HepG2 (cell line): ENCODE measurements around the gene ARL11. TPM values are rescaled to one million over a fixed set of nuclear protein-coding genes. Genes with fewer than 3 reads are reported as not detected.

Source experiments
- ATAC-seq: fragments of 200-7000 bp; cut with Tn5 transposase; 3 replicates; pipeline ENCODE4 v1.9.1; 2020; ENCODE audit warnings: mild to moderate bottlenecking, moderate library complexity
- BruUV-seq: library from RNA; stranded (reverse); fragments of 400-500 nt; replicated peaks from 2 replicates; lab custom pipeline; 2021; lab: Mats Ljungman, UMichigan
- CTCF ChIA-PET: fragments of 300-600 bp; formaldehyde crosslinking; extraction: SDS; loops from one replicate; lab custom pipeline; 2021; ENCODE audit warnings: low total read pairs, inconsistent platforms, low intra/inter-chr PET ratio; lab: Yijun Ruan, JAX
- POLR2A ChIA-PET: fragments of 350-600 bp; sonication (Branson Sonifier 250); formaldehyde crosslinking; loops from one replicate; lab custom pipeline; 2020; ENCODE audit warnings: antibody characterized with exemption, inconsistent platforms; lab: Yijun Ruan, JAX
- DNase-seq: peaks from one replicate; pipeline ENCODE4 v3.0.0-alpha.2; 2015; ENCODE audit warnings: low spot score
- FAIRE-seq: peaks from 3 replicates; lab custom pipeline; 2011; peaks lifted over from hg19 to GRCh38; lab: Jason Lieb, UNC
- H2AFZ ChIP-seq: one replicate; pipeline ENCODE4 v1.6.1; 2011; ENCODE audit warnings: low read length, inconsistent platforms
- H3K27ac ChIP-seq: fragments of 300-600 bp; 3 replicates; pipeline ENCODE4 v1.8.0; 2011; ENCODE audit warnings: mixed run types, mild to moderate bottlenecking, mixed read lengths, low read length, inconsistent platforms; ENCODE audit not compliant: insufficient read depth; ENCODE audit errors: extremely low read length
- H3K27me3 ChIP-seq, 2 experiments: fragments of 200-600 bp in 1 of 2; 2 replicates in 1 of 2; 3 replicates in 1 of 2; pipeline versions ENCODE4 v1.6.0 to v1.8.0; 2011; ENCODE audit warnings: low read length in 2 of 2, mild to moderate bottlenecking in 2 of 2, moderate library complexity in 2 of 2, inconsistent platforms in 1 of 2; ENCODE audit not compliant: insufficient read depth in 2 of 2, control insufficient read depth in 1 of 2
- H3K36me3 ChIP-seq, 2 experiments: fragments of 200-600 bp in 1 of 2; replicated peaks in 1 of 2; 2 replicates in 1 of 2; 3 replicates in 1 of 2; pipeline versions ENCODE4 v1.5.1 to v1.8.0; 2011; ENCODE audit warnings: low read length in 2 of 2, inconsistent platforms in 1 of 2; ENCODE audit not compliant: insufficient read depth in 2 of 2, control insufficient read depth in 1 of 2
- H3K4me1 ChIP-seq: 2 replicates; pipeline ENCODE4 v1.5.1; 2012; ENCODE audit warnings: low read length, inconsistent platforms; ENCODE audit not compliant: insufficient read depth
- H3K4me2 ChIP-seq: 2 replicates; pipeline ENCODE4 v1.6.0; 2011; ENCODE audit warnings: low read depth, low read length, inconsistent platforms
- H3K4me3 ChIP-seq, 3 experiments: fragments of 200-600 bp in 1 of 3; sonication (generic), shearing (Covaris generic) in 1 of 3; replicated peaks in 1 of 3; 2 replicates each; pipeline ENCODE4 v1.5.1; 2011 to 2016; ENCODE audit warnings: low read length in 3 of 3, inconsistent platforms in 2 of 3, low read depth in 2 of 3, mild to moderate bottlenecking in 2 of 3, control low read depth in 1 of 3, mixed read lengths in 1 of 3; ENCODE audit not compliant: insufficient read depth in 1 of 3
- H3K79me2 ChIP-seq: one replicate; pipeline ENCODE4 v1.6.1; 2011; ENCODE audit warnings: low read length, inconsistent platforms; ENCODE audit not compliant: insufficient read depth
- H3K9ac ChIP-seq: 2 replicates; pipeline ENCODE4 v1.6.0; 2011; ENCODE audit warnings: mild to moderate bottlenecking, low read depth, low read length, inconsistent platforms; ENCODE audit not compliant: insufficient read depth
- H3K9me3 ChIP-seq: 2 replicates; pipeline ENCODE4 v1.5.1; 2012; ENCODE audit warnings: mild to moderate bottlenecking, low read length
- H4K20me1 ChIP-seq: 2 replicates; pipeline ENCODE4 v1.6.0; 2011; ENCODE audit warnings: inconsistent platforms, mild to moderate bottlenecking, low read length, moderate library complexity; ENCODE audit not compliant: insufficient read depth
- ATF2 ChIP-seq: sonication (generic); formaldehyde crosslinking; IDR thresholded peaks from 2 replicates; pipeline ENCODE4 v1.4.0; 2020; ENCODE audit warnings: missing genetic modification reagents
- ATF6 ChIP-seq: sonication (generic); formaldehyde crosslinking; conservative IDR thresholded peaks from 2 replicates; pipeline ENCODE4 v1.4.0; 2020; ENCODE audit warnings: missing genetic modification reagents
- KDM5A ChIP-seq: fragments of 200-600 bp; sonication (generic); IDR thresholded peaks from 2 replicates; pipeline ENCODE4 v1.7.0; 2018; ENCODE audit warnings: antibody characterized with exemption, mild to moderate bottlenecking, low read length, borderline replicate concordance
- PHB2 ChIP-seq: fragments of 450-650 bp; IDR thresholded peaks from 2 replicates; pipeline ENCODE4 v1.6.1; 2018; ENCODE audit not compliant: partially characterized antibody
- SMARCE1 ChIP-seq: fragments of 450-650 bp; IDR thresholded peaks from 2 replicates; pipeline ENCODE4 v1.6.1; 2017; ENCODE audit warnings: borderline replicate concordance
- ZBTB7B ChIP-seq: sonication (generic); formaldehyde crosslinking; IDR thresholded peaks from 2 replicates; pipeline ENCODE4 v1.4.0; 2020; ENCODE audit warnings: missing genetic modification reagents
- ZNF407 ChIP-seq: sonication (generic); formaldehyde crosslinking; IDR thresholded peaks from one replicate; pipeline ENCODE4 v1.5.1; 2020; ENCODE audit warnings: mild to moderate bottlenecking, missing genetic modification reagents; ENCODE audit errors: not compliant biosample characterization
- ZNF484 ChIP-seq: sonication (generic); formaldehyde crosslinking; IDR thresholded peaks from 2 replicates; pipeline ENCODE4 v1.5.1; 2020; ENCODE audit warnings: mild to moderate bottlenecking, low read depth, missing genetic modification reagents, borderline replicate concordance
- ZNF546 ChIP-seq: sonication (generic); formaldehyde crosslinking; conservative IDR thresholded peaks from 2 replicates; pipeline ENCODE4 v1.8.1; 2023; ENCODE audit warnings: mild to moderate bottlenecking, missing genetic modification reagents
- WGBS: methylation state at CpG from one replicate; pipeline ENCODE4 v1.1.6; 2017; ENCODE audit warnings: low lambda C conversion rate; 5-methylcytosine and 5-hydroxymethylcytosine counted together
- in situ Hi-C: cut with HindIII; loops from 2 replicates; pipeline ENCODE4 v1.10.0; 2017; ENCODE audit warnings: low pct_unique_long_range_greater_than_20kb; ENCODE audit not compliant: extremely low pct_ligation_motif_present
- intact Hi-C: fragments of 100-400 bp; cut with micrococcal nuclease; formaldehyde crosslinking; loops from one replicate; pipeline ENCODE4 v1.10.0; 2022; ENCODE audit not compliant: unreplicated experiment
- polyA plus RNA-seq, 8 experiments: library from polyadenylated mRNA; depleted of rRNA in 3 of 8; stranded (reverse) in 7 of 8; unstranded in 1 of 8; fragments of >200 nt; fragmentation: Illumina TruSeq in 4 of 8; extraction: Trizol in 4 of 8; gene quantifications; 2 replicates each; pipeline versions ENCODE4 v1.2.1 to v1.2.3, GENCODE V29; 2011 to 2016; ENCODE audit warnings: low read depth in 4 of 8, missing spikeins in 1 of 8, mixed read lengths in 1 of 8; ENCODE audit not compliant: insufficient read depth in 1 of 8
- total RNA-seq, 5 experiments: library from RNA; depleted of rRNA; stranded (reverse); fragments of >200 nt; fragmentation: Illumina TruSeq; extraction: Trizol; gene quantifications; 2 replicates each; pipeline ENCODE4 v1.2.3, GENCODE V29; 2016; ENCODE audit warnings: low read depth in 1 of 5

ARL11 gene
- total and polyA plus RNA-seq, 2 of the 13 experiments (the other 11 are each of a cell fraction or from before 2014, with no cell fraction given), result 0.04 to 0.22 TPM

GRCh38 chr13:49597043-49597641 is 31.2 kb upstream of the ARL11 start (continued):
- no peak for TF ChIP-seq ZNF407 (CRISPR knock-in tag)
- TF ChIP-seq ZNF484 (CRISPR knock-in tag), result no peak

GRCh38 chr13:49602005-49602404 is 26.3 kb upstream of the ARL11 start:
- WGBS, result 22% methylated on average over 1 of the region's 1 CpG
- Histone ChIP-seq H3K4me1 (peaks cover 26% of the 10 kb centered on the region), H3K4me3 (no peak overlapping the region), H2AFZ (no peak overlapping the region), H3K9me3 (no peaks in the 10 kb centered on the region), H4K20me1 (no peaks in the 10 kb centered on the region), H3K4me2 (no peak overlapping the region), H3K27me3 (no peaks in the 10 kb centered on the region), H3K36me3 (no peaks in the 10 kb centered on the region), H3K9ac (no peak overlapping the region), H3K79me2 (no peaks in the 10 kb centered on the region), H3K27ac (no peak overlapping the region)
- in situ Hi-C loops (no loop called here), intact Hi-C loops (no loop called here)
- CTCF ChIA-PET, result no interaction called here
- DNase-seq (no peak), ATAC-seq (no peak), FAIRE-seq (no peak)
- no TSS peak for BruUV-seq
- POLR2A ChIA-PET, result interaction anchor here (1.0 to 1.2 kb wide), 2 partner anchors 41 to 135 kb away, joined by 3 to 4 read pairs; no protein-coding TSS in a partner anchor
- no peak for TF ChIP-seq ATF6
- no peak for TF ChIP-seq ATF2 (CRISPR knock-in tag)
- no peak for TF ChIP-seq PHB2
- TF ChIP-seq ZNF546 (CRISPR knock-in tag), result no peak
- TF ChIP-seq ZBTB7B (CRISPR knock-in tag), result no peak
- no peak for TF ChIP-seq KDM5A
- no peak for TF ChIP-seq SMARCE1
